HCT116 (cell line): ENCODE measurements around the gene SLC17A2. TPM values are rescaled to one million over a fixed set of nuclear protein-coding genes. Genes with fewer than 3 reads are reported as not detected.

Source experiments
- ATAC-seq: fragments of 200-7000 bp; cut with Tn5 transposase; 2 replicates; pipeline ENCODE4 v1.9.1; 2020; ENCODE audit warnings: mild to moderate bottlenecking, moderate library complexity
- BruUV-seq: library from RNA; stranded (reverse); fragments of 400-500 nt; replicated peaks from 2 replicates; lab custom pipeline; 2021; lab: Mats Ljungman, UMichigan
- CTCF ChIA-PET: fragments of 300-600 bp; sonication (Branson Sonifier 250); formaldehyde crosslinking; loops from one replicate; lab custom pipeline; 2021; ENCODE audit warnings: antibody characterized with exemption; lab: Charles Lee
- POLR2A ChIA-PET: fragments of 300-600, 350-600 bp; sonication (Branson Sonifier 250); formaldehyde crosslinking; loops from one replicate; lab custom pipeline; 2021; ENCODE audit warnings: antibody characterized with exemption; lab: Charles Lee
- RAD21 ChIA-PET, 2 experiments: fragments of 300-600 bp; sonication (Branson Sonifier 250); formaldehyde crosslinking; loops; one replicate each; lab custom pipeline; 2023; ENCODE audit warnings: low total read pairs in 2 of 2; ENCODE audit not compliant: uncharacterized antibody in 2 of 2, unreplicated experiment in 2 of 2, low non-redundant PET in 1 of 2; lab: Charles Lee
- DNase-seq: peaks from one replicate; pipeline ENCODE4 v3.0.0-alpha.2; 2010; ENCODE audit warnings: low read depth, low spot score
- H2AFZ ChIP-seq: fragments of 200-600 bp; shearing (Covaris generic), sonication (generic); 2 replicates; pipeline ENCODE4 v1.6.1; 2017; ENCODE audit warnings: low read depth, mixed run types, mixed read lengths, antibody characterized with exemption, low read length; ENCODE audit not compliant: poor library complexity, severe bottlenecking
- H3K27ac ChIP-seq: 2 replicates; pipeline ENCODE4 v1.5.1; 2012; ENCODE audit warnings: low read depth, low read length
- H3K27me3 ChIP-seq: fragments of 200-600 bp; sonication (generic); 2 replicates; pipeline ENCODE4 v1.6.1; 2016; ENCODE audit warnings: mixed run types, low read length, mixed read lengths; ENCODE audit not compliant: insufficient read depth
- H3K36me3 ChIP-seq, 2 experiments: fragments of 200-500 bp in 1 of 2; fragments of 200-600 bp in 1 of 2; sonication (Bioruptor generic) in 1 of 2; sonication (generic) in 1 of 2; 2 replicates each; pipeline versions ENCODE4 v1.5.1 to v1.6.1; 2014 to 2016; ENCODE audit warnings: low read length in 2 of 2, inconsistent platforms in 1 of 2, mixed read lengths in 1 of 2, mixed run types in 1 of 2; ENCODE audit not compliant: insufficient read depth in 2 of 2, control insufficient read depth in 1 of 2
- H3K4me1 ChIP-seq, 2 experiments: fragments of 200-600 bp in 1 of 2; sonication (generic) in 1 of 2; 2 replicates each; pipeline versions ENCODE4 v1.5.1 to v1.6.1; 2012 to 2017; ENCODE audit warnings: low read length in 2 of 2, inconsistent platforms in 1 of 2, mild to moderate bottlenecking in 1 of 2, mixed read lengths in 1 of 2, mixed run types in 1 of 2, moderate library complexity in 1 of 2; ENCODE audit not compliant: insufficient read depth in 2 of 2, control insufficient read depth in 1 of 2
- H3K4me2 ChIP-seq: fragments of 200-600 bp; sonication (generic); 2 replicates; pipeline ENCODE4 v1.6.1; 2017; ENCODE audit warnings: mixed run types, low read length, mixed read lengths
- H3K4me3 ChIP-seq, 2 experiments: fragments of 200-600 bp in 1 of 2; sonication (generic) in 1 of 2; replicated peaks in 1 of 2; 2 replicates each; pipeline ENCODE4 v1.5.1; 2011 to 2016; ENCODE audit warnings: low read length in 2 of 2, control low read depth in 1 of 2, low read depth in 1 of 2, mild to moderate bottlenecking in 1 of 2, mixed read lengths in 1 of 2, mixed run types in 1 of 2
- H3K79me2 ChIP-seq: fragments of 200-600 bp; sonication (generic); 2 replicates; pipeline ENCODE4 v1.6.1; 2017; ENCODE audit warnings: mild to moderate bottlenecking, mixed run types, low read length, moderate library complexity, mixed read lengths; ENCODE audit not compliant: insufficient read depth
- H3K9ac ChIP-seq: fragments of 200-600 bp; sonication (generic); 2 replicates; pipeline ENCODE4 v1.6.1; 2016; ENCODE audit warnings: low read length, mixed read lengths
- H3K9me2 ChIP-seq: fragments of 200-600 bp; sonication (generic), shearing (Covaris generic); 2 replicates; pipeline ENCODE4 v1.6.1; 2017; ENCODE audit warnings: mixed run types, mild to moderate bottlenecking, moderate library complexity; ENCODE audit not compliant: insufficient read depth
- H3K9me3 ChIP-seq, 2 experiments: fragments of 200-500 bp in 1 of 2; fragments of 200-600 bp in 1 of 2; sonication (Bioruptor generic) in 1 of 2; sonication (generic) in 1 of 2; 2 replicates each; pipeline ENCODE4 v1.6.1; 2014 to 2017; ENCODE audit warnings: low read length in 2 of 2, mixed read lengths in 2 of 2, inconsistent platforms in 1 of 2, low read depth in 1 of 2, mild to moderate bottlenecking in 1 of 2, mixed run types in 1 of 2, moderate library complexity in 1 of 2; ENCODE audit not compliant: control insufficient read depth in 1 of 2, insufficient read depth in 1 of 2
- H4K20me1 ChIP-seq: fragments of 200-600 bp; sonication (generic), shearing (Covaris generic); 2 replicates; pipeline ENCODE4 v1.6.1; 2017; ENCODE audit warnings: mixed run types, mild to moderate bottlenecking, moderate library complexity; ENCODE audit not compliant: insufficient read depth
- ATF3 ChIP-seq: IDR thresholded peaks from 2 replicates; pipeline ENCODE4 v1.6.1; 2012
- CEBPB ChIP-seq: IDR thresholded peaks from 2 replicates; pipeline ENCODE4 v1.6.1; 2012; ENCODE audit warnings: low read depth
- CTCF ChIP-seq, 3 experiments: fragments of 200-600 bp in 1 of 3; sonication (generic) in 1 of 3; IDR thresholded peaks in 2 of 3; conservative IDR thresholded peaks in 1 of 3; 2 replicates each; pipeline ENCODE4 v1.5.1; 2012 to 2017; ENCODE audit warnings: low read depth in 2 of 3, low read length in 2 of 3, antibody characterized with exemption in 1 of 3, borderline replicate concordance in 1 of 3, control low read depth in 1 of 3, mild to moderate bottlenecking in 1 of 3, mixed read lengths in 1 of 3, mixed run types in 1 of 3, moderate library complexity in 1 of 3; ENCODE audit not compliant: insufficient read depth in 1 of 3
- ELF1 ChIP-seq: IDR thresholded peaks from 2 replicates; pipeline ENCODE4 v1.6.1; 2012; ENCODE audit warnings: low read depth, borderline replicate concordance
- EZH2 ChIP-seq: fragments of 200-600 bp; sonication (generic); IDR thresholded peaks from 2 replicates; pipeline ENCODE4 v1.6.1; 2017; ENCODE audit warnings: antibody characterized with exemption, mixed run types
- MAX ChIP-seq: IDR thresholded peaks from 2 replicates; pipeline ENCODE4 v1.6.1; 2012
- POLR2A ChIP-seq: IDR thresholded peaks from 2 replicates; pipeline ENCODE4 v1.7.0; 2011; ENCODE audit warnings: borderline replicate concordance; ENCODE audit not compliant: insufficient read depth, insufficient read length; ENCODE audit errors: extremely low read depth
- POLR2AphosphoS5 ChIP-seq: IDR thresholded peaks from 2 replicates; pipeline ENCODE4 v1.6.1; 2011; ENCODE audit warnings: mild to moderate bottlenecking, low read depth, low read length, moderate library complexity
- SP1 ChIP-seq: IDR thresholded peaks from 2 replicates; pipeline ENCODE4 v1.6.1; 2012; ENCODE audit warnings: low read depth
- SRF ChIP-seq: IDR thresholded peaks from 2 replicates; pipeline ENCODE4 v1.6.1; 2012; ENCODE audit warnings: low read depth
- TCF7L2 ChIP-seq: IDR thresholded peaks from 2 replicates; pipeline ENCODE4 v1.7.0; 2011; ENCODE audit warnings: borderline replicate concordance, inconsistent platforms; ENCODE audit not compliant: insufficient read depth, insufficient read length; ENCODE audit errors: extremely low read depth
- YY1 ChIP-seq: IDR thresholded peaks from 2 replicates; pipeline ENCODE4 v1.6.1; 2011; ENCODE audit warnings: low read length, low read depth, moderate library complexity, mild to moderate bottlenecking; ENCODE audit not compliant: insufficient replicate concordance; ENCODE audit errors: extremely low read depth
- intact Hi-C: fragments of 100-400 bp; cut with micrococcal nuclease; formaldehyde crosslinking; loops from 2 replicates; pipeline ENCODE4 v1.10.0; 2022
- total RNA-seq: library from RNA; stranded (reverse); gene quantifications from one replicate; pipeline ENCODE4 v1.2.1, GENCODE V29; 2021; ENCODE audit not compliant: unreplicated experiment

Gene SLC17A2
- total RNA-seq, 1 experiment from 2014 or later = not detected

GRCh38 chr6:25961619-25962148, 31.2 kb upstream of the SLC17A2 start:
- H3K9me2 ChIP-seq = no peaks in the 10 kb centered on the region
- intact Hi-C loops = no loop called here
- H3K36me3 ChIP-seq = peaks cover 5 to 6% of the 10 kb centered on the region in 2 experiments; a peak in 3 of 4 replicates
- no peaks in the 10 kb centered on the region for H4K20me1 ChIP-seq
- DNase-seq (no peak), ATAC-seq (peak; percentile 54)
- no peaks in the 10 kb centered on the region for H3K79me2 ChIP-seq
- ChIA-PET RAD21 (no interaction called here), POLR2A (interaction anchor here (1.1 to 1.7 kb wide), 4 partner anchors 9 to 60 kb away, joined by 4 to 5 read pairs (median 4); a partner anchor contains a TSS), CTCF (interaction anchor here (2.1 kb wide), 1 partner anchor 31 kb away, joined by 15 read pairs; no protein-coding TSS in a partner anchor)
- H3K9ac ChIP-seq = peak overlapping the region; percentile 66
- peaks cover 3 to 7% of the 10 kb centered on the region in 2 experiments; a peak in 2 of 4 replicates for H3K9me3 ChIP-seq
- TF ChIP-seq CTCF (IDR thresholded peaks at IDR 0.05 in 2 of 3, conservative IDR thresholded peaks at IDR 0.05 in 1 of 3; ENCODE audit: borderline replicate concordance in 1 of 3, insufficient read depth in 1 of 3, low read depth in 2 of 3, low read length in 2 of 3) = peak in 1 of 3 experiments; percentile 10; a peak in 1 of 6 replicates
- no peak for TF ChIP-seq EZH2
- peak overlapping the region; percentile 95 for H2AFZ ChIP-seq
- H3K27ac ChIP-seq = peak overlapping the region; percentile 57
- peak overlapping the region in 1 of 2 experiments; percentile 63; a peak in 2 of 4 replicates for H3K4me3 ChIP-seq
- peaks cover 18 to 29% of the 10 kb centered on the region in 2 experiments for H3K4me1 ChIP-seq
- H3K4me2 ChIP-seq = peak overlapping the region; percentile 82
- no TSS peak for BruUV-seq
- H3K27me3 ChIP-seq = no peaks in the 10 kb centered on the region

- ChIA-PET CTCF (no interaction called here), POLR2A (no interaction called here)
- no peak overlapping the region for H3K9ac ChIP-seq
- H3K27ac ChIP-seq = no peak overlapping the region
- H3K79me2 ChIP-seq = no peaks in the 10 kb centered on the region
- no peak overlapping the region for H2AFZ ChIP-seq
- H3K4me3 ChIP-seq = no peak overlapping the region
- ATAC-seq = no peak
- TF ChIP-seq CEBPB = no peak
- TF ChIP-seq ELF1 = no peak
- no peak for TF ChIP-seq SRF
- no peak for TF ChIP-seq POLR2A
- TF ChIP-seq POLR2AphosphoS5 = no peak
- TF ChIP-seq TCF7L2 = no peak
- TF ChIP-seq MAX = no peak
- TF ChIP-seq SP1 = no peak
- no peak for TF ChIP-seq YY1
- TF ChIP-seq ATF3 = no peak
- TF ChIP-seq, all 23 proteins: peak for 0
- no peak overlapping the region for H3K4me2 ChIP-seq
- RAD21 ChIA-PET = no interaction called here
- BruUV-seq = no TSS peak
- H3K4me1 ChIP-seq = peaks cover 18 to 29% of the 10 kb centered on the region in 2 experiments
- no peaks in the 10 kb centered on the region for H4K20me1 ChIP-seq
- no peaks in the 10 kb centered on the region for H3K9me2 ChIP-seq
- peaks cover 3 to 7% of the 10 kb centered on the region in 2 experiments; a peak in 2 of 4 replicates for H3K9me3 ChIP-seq
- H3K36me3 ChIP-seq = no peaks in the 10 kb centered on the region
- intact Hi-C loops = no loop called here
- H3K27me3 ChIP-seq = no peaks in the 10 kb centered on the region
- DNase-seq = no peak
Measured at GRCh38 chr6:25960734-25961133, 30.2 kb upstream of the SLC17A2 start.
